HepG2 (cell line): ENCODE measurements around the gene PSAP.

Source experiments
- CBFB ChIP-seq: sonication (generic); formaldehyde crosslinking; IDR thresholded peaks from 2 replicates; pipeline ENCODE4 v1.4.0; 2020; ENCODE audit warnings: missing genetic modification reagents
- CBX5 ChIP-seq: sonication (generic); formaldehyde crosslinking; IDR thresholded peaks from 2 replicates; pipeline ENCODE4 v1.4.0; 2020; ENCODE audit warnings: missing genetic modification reagents, borderline replicate concordance
- CENPT ChIP-seq: sonication (generic); formaldehyde crosslinking; IDR thresholded peaks from 2 replicates; pipeline ENCODE4 v1.8.0; 2022; ENCODE audit warnings: low read depth, mild to moderate bottlenecking, moderate library complexity, missing genetic modification reagents
- ELF4 ChIP-seq: sonication (generic); formaldehyde crosslinking; IDR thresholded peaks from 2 replicates; pipeline ENCODE4 v1.5.0; 2020; ENCODE audit warnings: missing genetic modification reagents, mild to moderate bottlenecking, moderate library complexity, borderline replicate concordance
- PHF21A ChIP-seq: sonication (generic); formaldehyde crosslinking; IDR thresholded peaks from 2 replicates; pipeline ENCODE4 v1.5.0; 2020; ENCODE audit warnings: mild to moderate bottlenecking, missing genetic modification reagents
- POLR2A ChIP-seq, 2 experiments: IDR thresholded peaks; 2 replicates each; pipeline ENCODE4 v1.6.1; 2011; ENCODE audit warnings: low read depth in 2 of 2, low read length in 2 of 2, mild to moderate bottlenecking in 1 of 2, moderate library complexity in 1 of 2; ENCODE audit not compliant: insufficient read depth in 1 of 2
- POLR2AphosphoS5 ChIP-seq: IDR thresholded peaks from 2 replicates; pipeline ENCODE4 v1.6.1; 2012; ENCODE audit warnings: low read depth, low read length
- RFX5 ChIP-seq: IDR thresholded peaks from 2 replicates; pipeline ENCODE4 v1.6.1; 2011; ENCODE audit warnings: low read depth, low read length, improper control_type of control experiment
- TARDBP ChIP-seq: sonication (generic); formaldehyde crosslinking; IDR thresholded peaks from 2 replicates; pipeline ENCODE4 v1.8.0; 2022; ENCODE audit warnings: mild to moderate bottlenecking, missing genetic modification reagents
- TOPORS ChIP-seq: sonication (generic); formaldehyde crosslinking; IDR thresholded peaks from 2 replicates; pipeline ENCODE4 v1.8.0; 2023; ENCODE audit warnings: mild to moderate bottlenecking, missing genetic modification reagents
- ZKSCAN8 ChIP-seq: IDR thresholded peaks from 2 replicates; pipeline ENCODE4 v1.6.1; 2016; ENCODE audit warnings: borderline replicate concordance, missing genetic modification reagents, missing compliant biosample characterization
- ZNF121 ChIP-seq: sonication (generic); formaldehyde crosslinking; IDR thresholded peaks from 2 replicates; pipeline ENCODE4 v1.5.0; 2020; ENCODE audit warnings: mild to moderate bottlenecking, missing genetic modification reagents
- ZNF138 ChIP-seq: sonication (generic); formaldehyde crosslinking; IDR thresholded peaks from 2 replicates; pipeline ENCODE4 v1.5.0; 2020; ENCODE audit warnings: mild to moderate bottlenecking, low read depth, missing genetic modification reagents
- TF ChIP-seq, protein P1 (sequence below), 2 experiments: sonication (generic) in 1 of 2; formaldehyde crosslinking in 1 of 2; IDR thresholded peaks; 2 replicates each; pipeline versions ENCODE4 v1.5.1 to v1.6.1; 2011 to 2020; ENCODE audit warnings: borderline replicate concordance in 1 of 2, low read depth in 1 of 2, low read length in 1 of 2, mild to moderate bottlenecking in 1 of 2, missing genetic modification reagents in 1 of 2, moderate library complexity in 1 of 2

DNA sequence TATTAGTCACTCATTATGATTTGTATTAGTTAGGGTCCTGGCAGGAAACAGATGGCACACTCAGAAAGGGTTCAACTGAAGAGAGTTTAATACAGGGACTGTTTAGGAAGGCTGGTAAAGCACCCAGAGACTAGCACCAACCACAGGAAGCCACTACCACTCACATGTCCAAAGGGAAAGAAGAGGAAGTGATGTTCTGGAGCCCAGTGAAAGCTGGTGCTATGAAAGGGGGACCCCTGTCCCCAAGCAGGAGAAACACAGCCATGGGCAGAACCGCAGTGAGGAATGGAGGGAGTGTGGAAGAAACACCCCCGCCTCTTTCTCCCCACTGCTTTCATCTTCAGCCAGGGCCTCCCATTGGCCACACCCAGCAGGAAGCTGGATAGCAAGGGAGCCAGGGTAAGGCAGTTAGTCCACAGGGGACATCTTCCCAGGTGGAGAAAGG lies 74.5 kb downstream of the PSAP start:
- no peak for TF ChIP-seq ELF4 (CRISPR knock-in tag)
- no peak for TF ChIP-seq ZNF138 (CRISPR knock-in tag)
- TF ChIP-seq, protein P1, sequence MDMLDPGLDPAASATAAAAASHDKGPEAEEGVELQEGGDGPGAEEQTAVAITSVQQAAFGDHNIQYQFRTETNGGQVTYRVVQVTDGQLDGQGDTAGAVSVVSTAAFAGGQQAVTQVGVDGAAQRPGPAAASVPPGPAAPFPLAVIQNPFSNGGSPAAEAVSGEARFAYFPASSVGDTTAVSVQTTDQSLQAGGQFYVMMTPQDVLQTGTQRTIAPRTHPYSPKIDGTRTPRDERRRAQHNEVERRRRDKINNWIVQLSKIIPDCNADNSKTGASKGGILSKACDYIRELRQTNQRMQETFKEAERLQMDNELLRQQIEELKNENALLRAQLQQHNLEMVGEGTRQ (IDR thresholded peaks at IDR 0.05; ENCODE audit: low read depth, low read length) = no peak
- TF ChIP-seq, protein P1 (CRISPR knock-in tag; IDR thresholded peaks at IDR 0.05; ENCODE audit: borderline replicate concordance) = no peak
- no peak for TF ChIP-seq CENPT (CRISPR knock-in tag)
- no peak for TF ChIP-seq TOPORS
- no peak for TF ChIP-seq POLR2A (IDR thresholded peaks at IDR 0.05; ENCODE audit: insufficient read depth in 1 of 2, low read depth in 2 of 2, low read length in 2 of 2)
- TF ChIP-seq TARDBP (CRISPR knock-in tag) = no peak
- no peak for TF ChIP-seq ZNF121 (CRISPR knock-in tag)
- TF ChIP-seq PHF21A (CRISPR knock-in tag) = no peak
- no peak for TF ChIP-seq ZKSCAN8 (CRISPR knock-in tag)
- no peak for TF ChIP-seq RFX5
- TF ChIP-seq POLR2AphosphoS5 = no peak
- TF ChIP-seq CBFB (CRISPR knock-in tag) = no peak
- no peak for TF ChIP-seq CBX5 (CRISPR knock-in tag)
